HG03175 (cell line): ENCODE data around the gene KCNQ1OT1.

ENCODE experiments used
- ATAC-seq: cut with Tn5 transposase; IDR thresholded peaks from one replicate; pipeline ENCODE4 v1.9.1; 2021; ENCODE audit warnings: mild to moderate bottlenecking, moderate library complexity; ENCODE audit not compliant: unreplicated experiment

The KCNQ1OT1 gene

DNA sequence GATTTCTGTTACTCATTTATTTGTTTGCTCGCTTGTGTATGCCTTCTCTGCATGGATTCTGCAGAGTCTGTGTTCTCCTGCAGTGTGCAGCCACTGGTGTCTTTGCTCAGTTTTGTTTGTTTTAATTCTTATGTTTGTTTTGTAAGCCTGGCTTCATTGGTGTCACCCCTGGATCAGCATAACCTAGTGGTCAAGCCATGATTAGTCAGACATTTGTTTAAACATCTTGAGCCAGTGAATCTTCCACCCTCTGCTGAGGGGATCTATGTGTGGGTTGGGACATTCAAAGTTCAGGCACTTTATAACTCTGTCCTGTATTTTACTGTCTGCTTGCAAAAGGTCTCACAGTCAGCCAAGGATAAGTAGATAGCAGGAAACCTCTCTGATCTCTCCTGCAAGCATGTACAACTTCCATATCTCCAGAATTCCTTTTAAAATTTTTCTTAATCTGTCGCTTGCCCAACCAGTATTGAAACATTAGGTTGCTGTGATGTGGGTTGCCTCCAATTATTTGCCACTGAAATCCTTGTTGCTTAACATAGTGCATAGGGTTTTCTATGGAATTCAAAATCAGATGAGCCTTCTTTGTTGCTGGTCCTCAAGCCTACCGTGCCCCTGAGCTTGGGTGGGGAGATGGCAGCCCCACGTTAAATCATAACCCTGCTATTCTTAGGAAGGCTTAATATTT is 86.8 kb downstream of the KCNQ1OT1 start:
- no peak for ATAC-seq

DNA sequence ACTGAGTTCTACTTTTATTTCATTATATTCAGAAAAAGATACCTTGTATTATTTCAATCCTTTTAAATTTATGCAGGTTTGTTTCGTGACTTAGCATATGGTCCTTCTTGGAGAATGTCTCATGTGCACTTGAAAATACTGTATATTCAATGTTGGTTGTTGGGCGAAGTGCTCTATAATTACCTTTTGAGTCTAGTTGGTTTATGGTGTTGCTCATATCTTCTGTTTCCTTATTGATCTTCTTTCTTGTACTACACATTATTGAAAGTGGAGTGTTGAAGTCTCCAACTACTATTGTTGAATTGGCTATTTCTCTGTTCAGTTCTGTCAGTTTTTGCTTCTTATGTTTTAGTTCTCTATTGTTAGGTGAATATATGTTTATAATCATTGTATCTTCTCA is 90.4 kb downstream of the KCNQ1OT1 start:
- no peak for ATAC-seq

DNA sequence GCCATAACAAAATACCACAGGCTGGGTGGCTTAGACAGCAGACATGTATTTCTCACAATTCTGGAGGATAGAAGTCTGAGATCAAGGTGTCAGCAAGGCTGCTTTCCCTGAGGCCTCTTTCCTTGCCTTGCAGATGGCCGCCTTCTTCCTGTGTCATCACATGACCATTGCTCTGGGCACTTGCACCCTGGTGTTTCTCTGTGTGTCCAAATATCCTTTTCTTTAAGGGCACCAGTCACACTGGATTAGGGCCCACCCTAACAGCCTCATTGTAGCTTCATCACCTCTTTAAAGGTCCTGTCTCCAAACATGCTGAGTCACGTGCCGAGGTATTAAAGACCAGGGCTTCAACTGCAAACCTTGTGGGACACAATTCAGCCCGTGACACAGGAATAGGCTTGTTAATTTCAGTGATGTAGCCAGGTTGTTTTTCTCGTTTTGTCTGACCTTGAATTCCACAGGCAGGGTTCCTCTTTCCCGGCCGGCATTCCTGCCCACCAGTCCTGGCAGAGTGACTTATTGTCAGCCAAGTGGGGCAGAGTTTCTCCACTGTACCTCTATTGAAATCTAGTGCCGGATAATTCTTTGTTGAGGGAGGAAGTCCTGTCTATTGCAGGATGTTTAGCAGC is 100.1 kb downstream of the KCNQ1OT1 start:
- no peak for ATAC-seq

DNA sequence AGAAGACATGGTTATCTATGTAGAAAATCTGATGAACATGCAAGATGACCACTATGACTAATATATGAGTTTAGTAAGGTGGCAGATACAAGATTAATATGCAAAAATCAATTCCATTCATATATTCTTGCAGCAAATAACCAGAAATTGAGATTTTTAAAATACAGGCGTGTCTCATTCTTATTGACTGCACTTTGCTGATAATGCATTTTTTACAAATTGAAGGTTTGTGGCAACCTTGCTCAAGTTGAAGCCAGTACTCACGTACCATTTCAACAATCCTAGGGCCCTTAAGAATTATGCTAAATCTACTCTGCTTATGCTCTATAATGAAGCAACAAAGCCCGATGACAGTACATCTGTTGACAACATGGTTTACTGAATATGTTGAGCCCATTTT is 104.6 kb downstream of the KCNQ1OT1 start:
- no peak for ATAC-seq

DNA sequence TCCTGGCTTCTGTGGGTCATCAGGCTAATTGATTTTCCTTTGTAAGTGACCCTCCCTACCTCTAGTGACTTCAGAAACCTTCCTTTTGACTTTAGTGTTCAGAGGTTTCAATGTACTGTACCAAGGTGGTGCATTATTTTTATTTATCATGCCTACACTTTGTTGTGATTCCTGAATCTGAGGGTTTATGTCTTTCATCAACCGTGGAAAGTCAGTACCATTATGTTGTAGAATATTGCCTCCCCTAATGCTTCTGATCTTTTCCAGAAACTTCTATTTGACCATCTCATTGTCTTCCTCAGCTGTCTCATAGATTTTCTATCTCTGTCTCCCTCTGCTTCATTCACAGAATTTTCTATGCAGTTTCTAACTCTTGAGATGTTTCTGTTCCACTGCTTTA is 105.5 kb downstream of the KCNQ1OT1 start:
- no peak for ATAC-seq

DNA sequence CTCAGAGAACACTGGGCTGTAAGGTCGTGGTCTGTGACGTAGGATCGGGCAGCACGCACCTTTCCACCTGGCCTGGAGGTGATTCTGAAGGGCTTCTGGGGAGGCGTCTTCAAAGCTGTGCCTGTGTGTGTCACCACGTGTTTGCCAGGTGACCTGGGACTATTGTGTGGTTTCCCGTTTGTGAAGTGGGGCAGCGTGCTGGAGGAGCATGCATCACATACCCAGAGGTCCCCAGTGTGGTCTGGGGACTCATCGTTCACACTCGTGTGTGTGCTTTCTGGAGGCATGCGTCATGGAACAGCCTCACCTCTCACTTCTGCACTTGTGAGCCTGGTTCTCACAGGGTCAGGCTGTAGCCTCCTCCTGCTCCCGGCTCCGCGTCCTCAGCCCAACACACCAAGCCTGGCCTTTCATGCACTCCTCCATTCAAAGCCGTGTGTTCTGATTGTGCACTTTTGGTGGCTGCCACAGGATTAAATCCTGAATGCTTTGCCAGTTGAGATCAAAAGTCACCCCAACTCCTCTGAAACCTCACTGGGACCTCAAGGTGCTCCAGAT is 106.3 kb downstream of the KCNQ1OT1 start:
- no peak for ATAC-seq

DNA sequence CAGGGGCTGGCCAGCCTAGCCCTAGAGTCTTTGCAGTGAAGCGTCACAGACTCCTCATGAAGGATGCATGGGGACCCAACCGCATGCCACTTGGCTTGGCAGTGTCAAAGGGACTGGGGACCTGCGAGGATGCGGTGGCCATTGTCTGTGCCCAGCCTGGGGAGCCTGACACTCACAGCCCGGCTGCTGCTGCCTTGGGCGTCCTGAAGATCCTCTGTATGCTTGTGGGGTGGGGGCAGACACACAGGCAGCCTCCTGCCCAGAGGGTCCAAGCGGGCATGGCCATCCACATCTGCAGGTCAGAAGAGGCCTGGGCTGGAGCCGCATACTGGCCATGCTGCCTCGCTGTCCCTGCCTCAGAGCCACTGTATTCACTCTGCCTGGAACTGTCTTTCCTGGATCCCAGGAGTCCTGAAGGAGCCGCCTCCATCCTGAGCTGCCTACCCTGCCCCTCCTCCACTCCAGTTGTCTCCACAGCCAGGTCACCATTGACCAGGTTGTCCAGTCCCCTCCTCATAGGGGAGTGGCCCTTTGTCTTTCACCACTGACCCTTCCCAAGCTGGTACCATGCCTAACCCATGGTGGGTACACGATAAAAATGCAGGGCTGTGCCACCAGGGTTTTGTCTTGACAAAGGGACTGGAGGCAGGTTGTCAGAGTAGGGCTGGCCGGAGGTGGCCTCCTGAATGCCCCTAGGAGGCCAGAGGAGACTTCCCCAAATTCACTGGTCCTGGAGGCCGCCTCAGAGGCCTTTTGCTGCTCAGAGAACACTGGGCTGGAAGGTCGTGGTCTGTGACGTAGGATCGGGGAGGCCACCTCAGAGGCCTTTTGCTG is 107.0 kb downstream of the KCNQ1OT1 start:
- ATAC-seq = no peak

DNA sequence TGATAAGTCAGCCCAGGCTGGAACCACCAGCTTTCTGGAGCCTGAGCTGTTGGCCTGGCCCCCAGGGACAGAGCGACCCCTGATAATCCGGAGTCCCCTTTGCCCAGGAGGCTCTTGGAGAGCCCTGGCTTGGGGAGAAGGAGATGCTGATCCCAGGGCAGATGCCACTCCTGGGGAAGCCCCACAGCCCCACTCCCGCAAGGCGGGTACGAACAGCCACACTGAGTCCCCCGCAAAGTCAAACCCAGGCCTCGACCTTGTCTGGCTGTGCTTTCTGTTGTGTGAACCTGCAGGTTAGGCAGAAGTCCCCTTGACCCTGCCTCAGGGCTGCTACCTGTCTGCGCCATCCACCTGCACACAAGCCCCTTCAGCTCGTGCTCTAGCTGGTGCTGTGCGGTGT is 108.0 kb downstream of the KCNQ1OT1 start:
- no peak for ATAC-seq

DNA sequence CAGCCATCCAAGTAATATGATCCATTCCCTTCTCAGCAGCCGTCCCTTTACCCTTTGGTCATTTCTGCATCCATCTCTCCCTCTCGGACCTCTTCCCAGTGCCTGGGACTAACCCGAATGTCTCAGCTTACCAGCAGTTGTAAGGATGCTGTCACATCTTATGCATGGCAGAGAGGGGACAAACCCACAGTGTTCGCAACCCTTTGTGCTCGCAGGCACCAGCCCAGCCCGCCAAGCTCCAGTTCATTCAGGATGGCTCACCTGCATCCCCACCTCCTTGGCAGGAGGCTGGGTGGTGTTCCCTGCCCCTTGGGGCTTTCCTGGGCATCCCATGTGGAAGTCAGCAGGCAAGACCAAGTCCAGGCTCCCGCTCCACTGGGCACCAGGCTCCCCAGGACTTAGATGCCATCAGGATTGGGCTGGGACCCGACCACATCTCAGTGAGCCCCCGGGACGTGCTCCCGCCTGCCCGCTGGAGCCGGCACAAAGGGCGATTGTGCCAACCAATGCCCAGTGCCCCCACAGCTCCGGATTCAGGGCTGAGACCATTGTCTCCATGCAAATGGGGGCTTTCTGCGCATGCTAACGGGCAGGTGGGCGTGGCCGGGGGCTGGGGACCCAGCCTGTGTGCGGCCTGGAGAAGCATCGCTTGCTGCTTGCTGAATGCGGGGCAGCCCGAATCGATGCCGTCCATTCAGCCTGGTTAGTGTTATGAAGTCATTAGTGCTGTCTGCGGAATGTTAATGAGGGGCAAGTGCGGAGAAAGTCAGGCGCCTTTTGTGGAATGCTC is 108.6 kb downstream of the KCNQ1OT1 start:
- no peak for ATAC-seq

DNA sequence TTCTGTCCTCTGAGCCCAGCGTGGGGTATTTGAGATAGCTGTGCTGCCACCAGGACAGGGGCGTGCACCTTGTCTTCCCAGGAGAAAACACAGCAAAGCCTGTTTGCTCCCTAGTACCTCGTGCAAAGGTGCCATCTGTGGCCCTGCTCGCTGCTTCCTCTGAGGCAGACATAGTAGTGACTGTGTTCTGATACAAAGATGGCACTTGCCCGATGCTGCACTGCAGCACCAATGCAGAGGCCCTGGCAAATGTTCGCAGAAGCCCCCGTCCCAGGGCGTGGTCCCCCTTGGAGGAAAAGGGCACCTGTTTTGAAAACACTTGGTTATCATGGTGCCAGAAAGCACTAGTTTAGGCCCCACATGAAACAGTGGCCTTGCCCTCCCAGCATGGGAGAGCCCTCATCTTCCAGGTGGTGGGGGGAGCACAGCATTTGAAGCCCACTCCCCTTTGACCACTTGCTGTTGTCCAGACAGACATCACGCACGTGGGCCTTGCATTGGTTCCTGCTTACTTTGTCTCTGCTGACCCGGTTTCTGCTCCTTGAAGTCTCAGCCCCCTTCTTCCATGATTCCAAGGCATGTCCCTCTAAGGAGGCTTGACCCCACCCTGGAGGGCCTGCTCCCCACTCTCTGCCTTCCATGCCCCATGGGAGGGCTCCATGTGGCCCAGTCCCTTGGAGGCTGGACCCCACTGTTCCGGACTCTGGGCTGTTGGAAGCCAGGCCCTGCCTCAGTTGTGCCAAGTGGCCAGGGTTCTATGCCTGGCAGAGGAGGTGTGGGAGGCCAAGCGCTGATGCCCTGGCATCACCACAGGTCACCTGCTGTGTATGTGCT is 109.4 kb downstream of the KCNQ1OT1 start:
- ATAC-seq = no peak

DNA sequence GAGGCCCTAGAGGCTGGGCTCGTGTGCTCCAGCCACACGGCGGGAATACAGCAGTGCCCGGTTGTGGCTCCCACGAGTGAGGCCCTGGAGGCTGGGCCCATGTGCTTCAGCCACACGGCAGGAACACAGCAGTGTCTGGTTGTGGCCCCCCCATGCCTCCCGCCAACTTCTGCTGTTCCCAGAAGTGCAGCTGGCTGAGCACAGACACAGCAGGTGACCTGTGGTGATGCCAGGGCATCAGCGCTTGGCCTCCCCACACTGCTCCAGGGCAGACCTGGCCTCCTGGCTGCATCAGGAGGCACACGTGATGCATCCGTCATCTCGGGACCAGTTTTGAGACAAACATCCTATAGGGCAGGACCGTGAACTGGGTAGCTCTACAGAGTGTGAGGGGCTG is 110.3 kb downstream of the KCNQ1OT1 start:
- no peak for ATAC-seq

DNA sequence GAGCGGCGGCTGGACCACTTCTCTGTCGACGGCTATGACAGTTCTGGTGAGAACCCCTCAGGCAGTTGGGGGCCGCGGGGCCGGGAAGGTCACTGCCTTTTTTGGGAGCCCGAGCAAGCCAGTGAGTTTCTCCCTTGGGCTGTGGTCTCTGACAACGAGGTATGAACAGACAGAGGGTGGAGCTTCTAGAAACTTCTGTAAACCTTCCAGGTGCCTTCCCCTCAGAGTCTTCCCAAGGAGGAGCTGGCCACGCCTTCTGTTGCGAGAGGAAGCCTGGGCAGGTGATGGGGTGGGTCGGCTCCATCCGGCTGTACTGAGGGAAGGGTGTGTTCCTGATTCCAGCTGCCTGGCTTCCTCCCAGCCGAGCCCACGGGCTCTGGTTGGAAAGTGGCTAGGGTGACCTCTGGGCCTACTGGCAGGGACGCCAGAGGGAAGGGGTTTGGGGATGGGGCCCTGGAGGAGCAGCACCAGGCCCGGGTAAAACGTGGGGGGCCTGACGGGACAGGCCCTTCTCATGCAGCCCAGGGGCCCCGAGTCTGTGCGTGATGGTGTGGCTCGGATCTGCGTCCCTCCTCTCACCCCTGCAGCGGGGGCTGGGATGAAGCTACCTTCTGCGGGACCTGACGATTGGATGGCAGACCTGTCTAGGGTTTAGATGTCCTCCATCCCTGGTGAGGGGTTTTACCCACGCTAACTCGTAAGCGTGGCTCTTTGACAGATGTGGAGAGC is 110.8 kb downstream of the KCNQ1OT1 start:
- no peak for ATAC-seq

DNA sequence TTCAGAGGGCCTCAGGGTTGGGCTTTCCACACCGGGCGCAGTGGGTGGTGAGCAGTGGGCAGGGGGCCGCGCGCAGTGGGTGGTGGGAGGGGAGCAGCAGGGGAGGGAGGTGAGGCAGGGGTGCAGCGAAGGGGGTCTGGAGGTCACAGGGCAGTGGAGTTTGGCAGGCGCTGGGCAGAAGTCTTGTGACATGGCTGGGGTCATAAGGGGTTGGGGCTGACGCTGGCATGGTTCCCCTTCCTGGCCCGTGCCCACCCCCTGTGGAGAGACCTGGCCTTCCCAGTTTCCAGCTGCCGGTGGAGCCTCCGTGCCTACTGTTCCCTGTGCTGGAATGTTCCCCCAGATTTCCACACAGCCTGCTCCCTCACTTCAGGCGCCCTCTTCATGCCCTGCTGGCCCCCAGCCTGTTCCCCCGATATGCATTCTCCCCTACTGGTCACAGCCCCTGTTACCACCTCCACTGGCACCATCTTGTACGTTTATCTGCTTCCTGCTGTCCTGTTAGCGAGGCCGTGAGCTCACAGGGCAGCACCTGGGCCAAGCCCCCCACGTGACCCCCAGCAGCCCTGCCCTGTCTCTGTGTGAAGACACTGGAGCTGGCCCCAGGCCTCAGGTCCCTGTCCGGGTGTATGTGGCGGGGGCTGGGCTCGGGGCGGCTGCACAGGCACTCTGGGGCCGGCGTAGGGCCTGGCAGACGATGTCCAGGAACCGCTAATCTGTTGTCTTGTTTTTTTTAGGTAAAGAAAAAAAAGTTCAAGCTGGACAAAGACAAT is 111.6 kb downstream of the KCNQ1OT1 start:
- no peak for ATAC-seq

DNA sequence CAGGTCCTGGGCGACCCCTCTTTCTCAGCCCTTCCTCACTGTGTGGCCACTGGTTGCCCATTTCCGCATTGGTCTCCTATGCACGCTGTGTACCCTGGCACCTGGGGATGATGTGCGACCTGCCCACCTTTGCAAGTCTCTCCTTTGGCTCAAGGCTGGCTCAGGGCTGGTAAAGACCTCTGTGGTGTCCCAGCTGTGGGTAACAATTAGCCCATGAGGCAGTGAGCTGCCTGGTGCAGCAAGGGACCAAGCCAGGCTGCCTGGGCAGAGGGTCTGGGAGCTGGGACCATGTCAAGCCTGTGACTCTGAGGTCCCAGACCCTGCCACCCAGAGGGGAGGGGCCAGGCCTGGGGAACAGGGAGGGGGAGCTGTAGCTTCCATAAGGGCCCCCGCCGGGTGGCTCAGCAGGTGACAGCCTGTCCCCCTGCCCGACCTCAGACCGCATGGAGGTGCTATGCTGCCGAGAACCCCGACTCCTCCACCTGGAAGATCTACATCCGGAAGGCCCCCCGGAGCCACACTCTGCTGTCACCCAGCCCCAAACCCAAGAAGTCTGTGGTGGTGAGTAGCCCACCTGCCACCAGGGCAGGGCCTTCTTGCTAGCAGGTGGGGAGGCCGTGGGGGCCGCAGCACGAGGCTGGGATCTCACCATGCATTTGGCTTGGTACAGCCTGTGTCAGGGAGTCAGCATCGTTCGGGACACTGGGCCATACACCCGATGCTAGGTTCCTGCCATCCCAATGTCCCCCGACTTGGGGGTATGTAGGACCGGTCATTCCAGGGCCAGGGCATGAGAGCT is 112.5 kb downstream of the KCNQ1OT1 start:
- ATAC-seq = no peak

DNA sequence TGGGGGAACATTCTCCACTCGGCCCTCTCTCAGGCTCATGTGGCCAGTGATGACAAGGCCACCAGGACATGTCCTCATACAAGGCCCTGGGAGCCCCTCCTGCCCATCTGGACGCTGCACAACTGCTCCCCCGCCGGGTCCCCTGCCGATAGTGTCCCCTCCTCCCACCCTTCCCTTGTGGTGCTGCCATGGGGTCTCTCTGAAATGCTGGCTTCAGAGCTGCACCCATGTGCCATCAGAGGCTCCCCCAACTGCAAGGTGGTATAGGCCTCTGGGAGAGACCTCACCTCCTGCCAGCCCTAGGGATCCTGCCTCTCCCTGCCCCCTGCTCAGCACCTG is 113.0 kb downstream of the KCNQ1OT1 start:
- no peak for ATAC-seq

DNA sequence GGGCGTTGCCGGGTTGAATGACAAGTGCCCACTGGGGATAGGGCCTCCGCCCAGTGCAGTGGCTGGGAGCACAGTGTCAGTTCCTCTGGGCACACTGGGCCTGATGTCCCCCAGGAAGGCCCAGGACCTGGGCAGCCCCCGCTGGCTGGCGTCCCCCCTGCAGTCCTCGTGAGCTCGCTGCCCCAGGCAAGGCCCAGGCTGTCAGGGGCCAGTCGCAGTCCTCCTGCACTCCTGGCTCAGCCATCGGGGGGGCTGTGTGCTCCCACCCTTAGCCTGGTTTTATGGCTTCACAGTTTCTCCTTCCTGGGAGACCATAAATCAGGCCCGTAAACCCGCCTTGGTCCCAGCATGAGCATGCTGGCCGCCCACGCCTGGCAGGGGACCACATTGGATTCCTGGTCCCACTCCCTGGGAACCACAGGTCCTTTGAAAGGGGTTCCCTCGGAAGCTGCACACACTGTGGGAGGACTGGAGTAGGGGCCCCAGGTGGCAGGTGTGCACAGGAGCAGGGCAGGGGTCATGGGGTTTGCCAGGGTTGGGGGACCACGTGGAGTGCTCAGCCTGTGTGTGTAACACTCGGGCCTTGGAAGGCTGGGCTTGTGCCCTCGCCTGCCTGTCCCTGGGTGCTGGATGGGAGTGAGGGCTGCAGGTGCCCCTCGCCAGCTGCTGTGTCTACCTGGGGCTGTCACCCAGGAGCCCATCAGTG is 113.6 kb downstream of the KCNQ1OT1 start:
- no peak for ATAC-seq

DNA sequence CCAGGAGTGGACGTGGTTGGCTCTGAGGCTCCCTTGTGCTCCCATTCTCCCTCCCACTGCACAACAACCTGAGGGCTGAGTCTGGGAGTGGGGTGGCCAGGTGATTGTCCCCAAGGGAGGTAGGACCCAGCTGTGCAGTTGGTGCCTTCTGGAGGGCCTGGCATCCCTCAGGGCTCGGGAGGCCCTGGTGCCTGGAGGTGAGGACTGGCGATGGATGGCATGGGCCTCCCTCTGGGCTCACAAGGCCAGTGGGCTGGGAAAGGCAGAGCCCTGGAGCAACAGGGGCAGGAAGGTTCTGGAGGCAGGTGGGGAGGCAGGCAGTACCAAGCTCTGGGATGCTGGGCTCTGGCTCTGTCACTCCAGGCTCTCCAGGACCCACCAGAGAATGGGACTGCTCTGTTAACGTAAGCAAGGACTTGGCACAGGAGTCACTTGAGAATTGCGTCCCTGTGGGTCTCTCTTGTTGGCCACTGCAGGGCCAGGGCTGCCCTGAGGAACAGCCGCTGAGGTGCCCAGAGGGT is 114.2 kb downstream of the KCNQ1OT1 start:
- ATAC-seq = no peak
